ENCODE data around the gene CDH2. TPM values are rescaled to one million over a fixed set of nuclear protein-coding genes. Genes with fewer than 3 reads are reported as not detected.

The CDH2 gene
- total and polyA plus RNA-seq, 4 donors = 0.14 to 5.0 (median 0.87) TPM

GRCh38 chr18:28013066-28013465 lies 163.9 kb downstream of the CDH2 start:
- Histone ChIP-seq H3K27me3 (ENCODE audit: control insufficient read depth in 3 of 3, insufficient read depth in 3 of 3, low read length in 2 of 3) (no peaks in the 10 kb centered on the region), H3K27ac (ENCODE audit: low read depth in 1 of 2, low read length in 1 of 2) (no peak overlapping the region), H3K36me3 (ENCODE audit: control insufficient read depth in 4 of 4, insufficient read depth in 4 of 4, low read length in 4 of 4) (peaks cover 0 to 3% (median 0%) of the 10 kb centered on the region in 4 donors), H3K4me3 (no peak overlapping the region), H3K9ac (ENCODE audit: insufficient read depth in 1 of 2, low read length in 2 of 2) (no peak overlapping the region), H3K4me1 (ENCODE audit: control insufficient read depth in 5 of 5, insufficient read depth in 5 of 5, low read length in 5 of 5) (peaks cover 0 to 36% (median 0%) of the 10 kb centered on the region in 5 donors), H3K9me3 (ENCODE audit: control insufficient read depth in 4 of 4, insufficient read depth in 3 of 4, low read length in 3 of 4) (no peaks in the 10 kb centered on the region)
- DNase-seq = peak in 2 of 3 donors; percentile 91
- TF ChIP-seq CTCF (IDR thresholded peaks at IDR 0.05; ENCODE audit: control extremely low read depth, extremely low read depth) = no peak
- no peak for ATAC-seq (ENCODE audit: insufficient read depth, low FRiP score)
- WGBS, 2 donors = 55 to 85% methylated on average over 1 of the region's 1 CpG

- no peak for ATAC-seq (ENCODE audit: insufficient read depth, low FRiP score)
Observed at GRCh38 chr18:28012336-28012735, 164.6 kb downstream of the CDH2 start.

GRCh38 chr18:28009589-28009988 lies 167.3 kb downstream of the CDH2 start:
- H3K27me3 ChIP-seq (ENCODE audit: control insufficient read depth in 3 of 3, insufficient read depth in 3 of 3, low read length in 2 of 3) = no peaks in the 10 kb centered on the region
- no peak overlapping the region for H3K27ac ChIP-seq (ENCODE audit: low read depth in 1 of 2, low read length in 1 of 2)
- no peak for TF ChIP-seq CTCF (IDR thresholded peaks at IDR 0.05; ENCODE audit: control extremely low read depth, extremely low read depth)
- no peak overlapping the region for H3K4me3 ChIP-seq
- H3K9ac ChIP-seq (ENCODE audit: insufficient read depth in 1 of 2, low read length in 2 of 2) = no peak overlapping the region
- peaks cover 0 to 46% (median 2%) of the 10 kb centered on the region in 5 donors for H3K4me1 ChIP-seq (ENCODE audit: control insufficient read depth in 5 of 5, insufficient read depth in 5 of 5, low read length in 5 of 5)
- ATAC-seq (ENCODE audit: insufficient read depth, low FRiP score) = no peak
- H3K36me3 ChIP-seq (ENCODE audit: control insufficient read depth in 4 of 4, insufficient read depth in 4 of 4, low read length in 4 of 4) = peaks cover 0 to 3% (median 0%) of the 10 kb centered on the region in 4 donors
- WGBS, 2 donors = 81 to 94% methylated on average over 6 of the region's 6 CpGs
- DNase-seq = no peak
- no peaks in the 10 kb centered on the region for H3K9me3 ChIP-seq (ENCODE audit: control insufficient read depth in 4 of 4, insufficient read depth in 3 of 4, low read length in 3 of 4)

More at GRCh38 chr18:28012336-28012735, 164.6 kb downstream of the CDH2 start:
- DNase-seq = peak in 1 of 3 donors; percentile 36
- H3K4me3 ChIP-seq = no peak overlapping the region
- peaks cover 0 to 36% (median 0%) of the 10 kb centered on the region in 5 donors for H3K4me1 ChIP-seq (ENCODE audit: control insufficient read depth in 5 of 5, insufficient read depth in 5 of 5, low read length in 5 of 5)
- no peak for TF ChIP-seq CTCF (IDR thresholded peaks at IDR 0.05; ENCODE audit: control extremely low read depth, extremely low read depth)
- H3K9me3 ChIP-seq (ENCODE audit: control insufficient read depth in 4 of 4, insufficient read depth in 3 of 4, low read length in 3 of 4) = no peaks in the 10 kb centered on the region
- peaks cover 0 to 3% (median 0%) of the 10 kb centered on the region in 4 donors for H3K36me3 ChIP-seq (ENCODE audit: control insufficient read depth in 4 of 4, insufficient read depth in 4 of 4, low read length in 4 of 4)
- no peak overlapping the region for H3K9ac ChIP-seq (ENCODE audit: insufficient read depth in 1 of 2, low read length in 2 of 2)
- H3K27me3 ChIP-seq (ENCODE audit: control insufficient read depth in 3 of 3, insufficient read depth in 3 of 3, low read length in 2 of 3) = no peaks in the 10 kb centered on the region
- no peak overlapping the region for H3K27ac ChIP-seq (ENCODE audit: low read depth in 1 of 2, low read length in 1 of 2)

- H3K4me3 ChIP-seq = no peak overlapping the region
- H3K27me3 ChIP-seq (ENCODE audit: control insufficient read depth in 3 of 3, insufficient read depth in 3 of 3, low read length in 2 of 3) = no peaks in the 10 kb centered on the region
- peaks cover 0 to 3% (median 0%) of the 10 kb centered on the region in 4 donors for H3K36me3 ChIP-seq (ENCODE audit: control insufficient read depth in 4 of 4, insufficient read depth in 4 of 4, low read length in 4 of 4)
- 90 to 91% methylated on average over 5 of the region's 5 CpGs for WGBS, 2 donors
- no peak for TF ChIP-seq CTCF (IDR thresholded peaks at IDR 0.05; ENCODE audit: control extremely low read depth, extremely low read depth)
- H3K9me3 ChIP-seq (ENCODE audit: control insufficient read depth in 4 of 4, insufficient read depth in 3 of 4, low read length in 3 of 4) = no peaks in the 10 kb centered on the region
- H3K9ac ChIP-seq (ENCODE audit: insufficient read depth in 1 of 2, low read length in 2 of 2) = no peak overlapping the region
- DNase-seq (no peak), ATAC-seq (ENCODE audit: insufficient read depth, low FRiP score) (no peak)
- H3K4me1 ChIP-seq (ENCODE audit: control insufficient read depth in 5 of 5, insufficient read depth in 5 of 5, low read length in 5 of 5) = peaks cover 0 to 44% (median 2%) of the 10 kb centered on the region in 5 donors
- H3K27ac ChIP-seq (ENCODE audit: low read depth in 1 of 2, low read length in 1 of 2) = no peak overlapping the region
Observed at GRCh38 chr18:28007841-28008240, 169.1 kb downstream of the CDH2 start.
